ENCODE data around the gene TCP11L2. TPM values are rescaled to one million over a fixed set of nuclear protein-coding genes. Genes with fewer than 3 reads are reported as not detected.

TCP11L2 gene
- total RNA-seq, 4 donors from 2014 or later: 35.4 to 59.8 (median 41.5) TPM

DNA sequence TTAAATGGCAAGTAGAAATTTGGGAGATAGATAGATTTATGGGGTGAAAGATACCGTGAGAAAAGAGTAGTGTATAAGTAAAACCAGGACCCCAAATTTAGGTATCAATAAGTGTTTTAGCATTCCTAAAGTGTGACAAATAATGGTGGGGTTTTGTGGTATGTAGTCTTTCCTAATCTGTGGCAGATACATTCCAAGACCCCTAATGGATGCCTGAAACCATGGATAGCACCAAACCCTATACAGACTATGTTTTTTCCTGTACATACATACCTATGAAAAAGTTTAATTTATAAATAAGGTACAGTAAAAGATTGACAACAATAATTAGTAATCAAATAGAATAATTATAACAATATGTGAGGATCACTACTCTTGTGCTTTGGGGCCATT is 14.4 kb upstream of the TCP11L2 start:
- no peak for TF ChIP-seq EP300 (IDR thresholded peaks at IDR 0.05)
- TF ChIP-seq, protein P1, sequence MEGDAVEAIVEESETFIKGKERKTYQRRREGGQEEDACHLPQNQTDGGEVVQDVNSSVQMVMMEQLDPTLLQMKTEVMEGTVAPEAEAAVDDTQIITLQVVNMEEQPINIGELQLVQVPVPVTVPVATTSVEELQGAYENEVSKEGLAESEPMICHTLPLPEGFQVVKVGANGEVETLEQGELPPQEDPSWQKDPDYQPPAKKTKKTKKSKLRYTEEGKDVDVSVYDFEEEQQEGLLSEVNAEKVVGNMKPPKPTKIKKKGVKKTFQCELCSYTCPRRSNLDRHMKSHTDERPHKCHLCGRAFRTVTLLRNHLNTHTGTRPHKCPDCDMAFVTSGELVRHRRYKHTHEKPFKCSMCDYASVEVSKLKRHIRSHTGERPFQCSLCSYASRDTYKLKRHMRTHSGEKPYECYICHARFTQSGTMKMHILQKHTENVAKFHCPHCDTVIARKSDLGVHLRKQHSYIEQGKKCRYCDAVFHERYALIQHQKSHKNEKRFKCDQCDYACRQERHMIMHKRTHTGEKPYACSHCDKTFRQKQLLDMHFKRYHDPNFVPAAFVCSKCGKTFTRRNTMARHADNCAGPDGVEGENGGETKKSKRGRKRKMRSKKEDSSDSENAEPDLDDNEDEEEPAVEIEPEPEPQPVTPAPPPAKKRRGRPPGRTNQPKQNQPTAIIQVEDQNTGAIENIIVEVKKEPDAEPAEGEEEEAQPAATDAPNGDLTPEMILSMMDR (IDR thresholded peaks at IDR 0.05): no peak
- Histone ChIP-seq H3K9me3 (no peaks in the 10 kb centered on the region), H3K27me3 (no peaks in the 10 kb centered on the region), H3K4me3 (no peak overlapping the region), H3K4me1 (no peaks in the 10 kb centered on the region), H3K27ac (no peak overlapping the region), H3K36me3 (no peaks in the 10 kb centered on the region)
- no peak for ATAC-seq
- WGBS, 2 donors (ENCODE audit: low coverage in 1 of 2): 91% methylated on average over 1 of the region's 1 CpG; no CpG with 5 or more reads in 1 of the 2 donors

DNA sequence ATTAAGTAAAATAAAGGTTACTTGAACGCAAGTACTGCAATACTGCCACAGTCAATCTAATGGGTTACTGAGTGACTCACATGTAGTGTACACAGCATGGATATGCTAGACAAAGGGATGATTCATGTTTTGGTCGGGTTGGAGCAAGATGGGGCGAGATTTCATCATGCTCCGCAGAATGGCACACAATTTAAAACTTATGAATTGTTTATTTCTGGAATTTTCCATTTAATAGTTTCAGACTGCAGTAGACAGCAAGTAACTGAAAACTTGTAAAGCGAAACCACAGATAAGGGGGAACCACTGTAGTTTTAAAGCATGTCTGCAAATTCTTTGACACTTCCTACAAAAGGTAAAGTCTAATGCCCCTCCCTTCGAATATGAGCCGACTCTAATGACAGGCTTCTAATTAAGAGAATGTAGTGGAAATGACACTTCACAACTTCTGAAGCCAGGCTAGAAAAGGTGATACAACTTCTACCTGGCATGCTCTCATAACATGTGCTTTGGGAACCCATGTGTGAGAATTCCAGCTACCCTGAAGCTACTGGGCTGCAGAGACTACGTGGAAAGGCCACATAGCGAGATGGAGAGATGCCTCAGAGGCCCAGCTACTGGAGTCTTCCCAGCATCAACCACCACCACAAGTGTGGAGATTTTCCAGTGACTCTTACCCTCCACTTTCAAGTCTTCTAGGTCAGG is 13.9 kb upstream of the TCP11L2 start:
- TF ChIP-seq, protein P1 (IDR thresholded peaks at IDR 0.05): no peak
- TF ChIP-seq POLR2AphosphoS5 (IDR thresholded peaks at IDR 0.05): no peak
- no peak for TF ChIP-seq POLR2A (IDR thresholded peaks at IDR 0.05)
- TF ChIP-seq EP300 (IDR thresholded peaks at IDR 0.05): no peak
- no peak for ATAC-seq
- H3K36me3 ChIP-seq: no peaks in the 10 kb centered on the region
- 61 to 80% methylated on average over 8 to 9 of the region's 9 CpGs for WGBS, 2 donors (ENCODE audit: low coverage in 1 of 2)
- no peaks in the 10 kb centered on the region for H3K27me3 ChIP-seq
- H3K9me3 ChIP-seq: no peaks in the 10 kb centered on the region
- no peaks in the 10 kb centered on the region for H3K4me1 ChIP-seq
- no peak overlapping the region for H3K27ac ChIP-seq
- no peak overlapping the region for H3K4me3 ChIP-seq

DNA sequence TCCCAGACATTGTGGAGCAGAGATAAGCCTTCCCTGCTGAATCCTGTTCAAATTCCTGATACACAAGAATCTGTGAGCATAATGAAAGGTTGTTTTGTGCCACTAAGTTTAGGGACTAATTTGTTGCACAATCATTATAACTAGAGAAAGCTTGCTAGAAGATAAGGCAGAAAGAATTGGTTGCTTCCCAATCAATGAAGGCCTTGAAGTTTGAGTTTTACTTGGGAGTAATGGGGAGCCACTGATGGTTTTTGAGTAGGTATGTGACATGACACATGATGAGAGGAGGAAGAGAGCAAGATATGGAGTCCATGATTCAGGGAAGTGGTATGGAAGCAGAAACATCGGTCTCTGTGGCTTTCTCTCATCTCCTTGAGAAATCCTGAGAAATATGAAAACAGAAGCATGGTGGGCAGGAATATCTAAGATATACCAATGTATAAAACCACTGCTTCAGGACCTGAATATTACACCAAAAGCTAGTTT is 13.3 kb upstream of the TCP11L2 start:
- Histone ChIP-seq H3K4me3 (no peak overlapping the region), H3K36me3 (no peaks in the 10 kb centered on the region), H3K27ac (no peak overlapping the region), H3K9me3 (no peaks in the 10 kb centered on the region), H3K4me1 (no peaks in the 10 kb centered on the region), H3K27me3 (no peaks in the 10 kb centered on the region)
- ATAC-seq: no peak
- TF ChIP-seq, protein P1 (IDR thresholded peaks at IDR 0.05): no peak
- TF ChIP-seq POLR2A (IDR thresholded peaks at IDR 0.05) (no peak), EP300 (IDR thresholded peaks at IDR 0.05) (no peak), POLR2AphosphoS5 (IDR thresholded peaks at IDR 0.05) (no peak)
- WGBS, 2 donors (ENCODE audit: low coverage in 1 of 2): 100% methylated on average over 1 of the region's 1 CpG

DNA sequence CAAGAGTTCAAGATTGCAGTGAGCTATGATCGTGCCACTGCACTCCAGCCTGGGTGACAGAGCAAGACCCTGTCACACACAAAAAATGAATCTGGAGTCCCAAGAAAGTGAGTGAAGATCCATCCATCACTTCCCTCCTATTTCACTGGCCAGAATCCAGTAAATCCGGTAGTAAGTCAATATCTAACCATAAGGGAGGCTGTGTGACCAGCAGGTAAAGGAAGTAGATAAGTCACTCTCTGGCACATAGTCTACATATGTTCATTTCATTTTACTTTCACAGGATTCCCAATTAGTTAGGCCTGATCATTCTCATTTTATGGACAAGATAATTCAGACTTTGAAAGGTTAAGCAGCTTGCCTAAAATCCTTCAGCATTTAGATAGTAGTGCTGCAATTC is 11.9 kb upstream of the TCP11L2 start:
- Histone ChIP-seq H3K9me3 (no peaks in the 10 kb centered on the region), H3K4me1 (no peaks in the 10 kb centered on the region), H3K36me3 (no peaks in the 10 kb centered on the region), H3K4me3 (no peak overlapping the region), H3K27me3 (no peaks in the 10 kb centered on the region), H3K27ac (no peak overlapping the region)
- WGBS, 2 donors (ENCODE audit: low coverage in 1 of 2): 54 to 70% methylated on average over 2 of the region's 2 CpGs
- ATAC-seq: no peak
- TF ChIP-seq POLR2A (IDR thresholded peaks at IDR 0.05): no peak
- no peak for TF ChIP-seq EP300 (IDR thresholded peaks at IDR 0.05)
- TF ChIP-seq, protein P1 (IDR thresholded peaks at IDR 0.05): no peak
- no peak for TF ChIP-seq POLR2AphosphoS5 (IDR thresholded peaks at IDR 0.05)

DNA sequence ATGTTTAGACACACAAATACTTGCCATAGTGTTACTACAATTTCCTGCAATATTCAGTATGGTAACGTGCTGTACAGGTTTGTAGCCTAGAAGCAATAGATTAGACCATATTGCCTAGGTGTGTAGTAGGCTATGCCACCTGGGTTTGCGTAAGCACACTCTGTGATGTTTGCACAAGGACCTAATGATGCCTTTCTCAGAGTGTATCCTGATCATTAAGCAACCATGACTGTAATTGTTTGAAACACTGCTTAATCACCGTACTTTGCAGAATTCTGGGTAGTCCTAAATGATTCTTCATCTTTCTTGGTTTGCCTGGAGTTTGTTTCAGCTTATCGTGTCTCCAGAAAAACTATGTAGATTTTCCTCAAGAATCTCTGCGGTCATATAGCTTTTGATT is 11.2 kb upstream of the TCP11L2 start:
- TF ChIP-seq POLR2A (IDR thresholded peaks at IDR 0.05): no peak
- no peak for TF ChIP-seq EP300 (IDR thresholded peaks at IDR 0.05)
- no peak for ATAC-seq
- H3K9me3 ChIP-seq: no peaks in the 10 kb centered on the region
- H3K4me3 ChIP-seq: no peak overlapping the region
- no peaks in the 10 kb centered on the region for H3K36me3 ChIP-seq
- no peaks in the 10 kb centered on the region for H3K27me3 ChIP-seq
- 68 to 82% methylated on average over 5 of the region's 5 CpGs for WGBS, 2 donors (ENCODE audit: low coverage in 1 of 2)
- no peak overlapping the region for H3K27ac ChIP-seq
- peaks cover 0 to under 1% (median 0%) of the 10 kb centered on the region in 3 donors for H3K4me1 ChIP-seq
